Activated B cell treated with CpG ODN at 0.5 μM for 24 hours (primary cell): Measurements from ENCODE around the gene MAPKAPK2. TPM values are rescaled to one million over a fixed set of nuclear protein-coding genes. Genes with fewer than 3 reads are reported as not detected.
A peak's percentile ranks its signal among the peaks of the same experiment; 100 is the strongest.

Experiments used
- ATAC-seq: fragments of 200-7000 bp; cut with Tn5 transposase; one replicate; pipeline ENCODE4 v1.10.0; 2021; ENCODE audit warnings: low read depth, mild to moderate bottlenecking, moderate library complexity
- CTCF ChIA-PET: fragments of 350-600 bp; sonication (Branson Sonifier 250); formaldehyde crosslinking; loops from one replicate; lab custom pipeline; 2021; ENCODE audit warnings: antibody characterized with exemption; lab: Charles Lee
- POLR2A ChIA-PET: fragments of 350-600 bp; sonication (Branson Sonifier 250); formaldehyde crosslinking; loops from one replicate; lab custom pipeline; 2021; ENCODE audit warnings: antibody characterized with exemption; lab: Charles Lee
- DNase-seq: peaks from one replicate; pipeline ENCODE4 v3.0.0; 2022
- H3K27ac Mint-ChIP-seq: one replicate; pipeline ENCODE4 v1.8.0; 2020; ENCODE audit warnings: mixed read lengths
- H3K27me3 Mint-ChIP-seq: one replicate; pipeline ENCODE4 v1.8.0; 2021; ENCODE audit warnings: mixed read lengths
- H3K36me3 Mint-ChIP-seq: one replicate; pipeline ENCODE4 v1.8.0; 2021; ENCODE audit warnings: low read depth, mixed read lengths
- H3K4me1 Mint-ChIP-seq: one replicate; pipeline ENCODE4 v1.8.0; 2021; ENCODE audit warnings: mixed read lengths
- H3K4me3 Mint-ChIP-seq: one replicate; pipeline ENCODE4 v1.8.0; 2020; ENCODE audit warnings: mild to moderate bottlenecking, mixed read lengths
- H3K9me3 Mint-ChIP-seq: one replicate; pipeline ENCODE4 v1.8.0; 2020; ENCODE audit warnings: mixed read lengths
- CTCF ChIP-seq: fragments of 200-600 bp; IDR thresholded peaks from one replicate; pipeline ENCODE4 v1.8.0; 2022; ENCODE audit warnings: antibody characterized with exemption, mild to moderate bottlenecking
- intact Hi-C: fragments of 100-400 bp; cut with micrococcal nuclease; formaldehyde crosslinking; loops from one replicate; pipeline ENCODE4 v1.15.1; 2024
- total RNA-seq: library from RNA; stranded (reverse); gene quantifications from 2 replicates; pipeline ENCODE4 v1.2.3, GENCODE V29; 2022

Gene MAPKAPK2
- total RNA-seq, 1 donor from 2014 or later: 72.1 TPM

GRCh38 chr1:206729050-206729449 is 44.3 kb downstream of the MAPKAPK2 start:
- intact Hi-C loops: loop anchor here (5.0 kb wide), 1 partner anchor 348 kb away; no protein-coding TSS in a partner anchor
- no peak for TF ChIP-seq CTCF
- no peak for ATAC-seq
- Mint-ChIP-seq H3K36me3 (peaks cover 52% of the 10 kb centered on the region), H3K4me1 (peaks cover 33% of the 10 kb centered on the region), H3K4me3 (no peak overlapping the region), H3K27me3 (no peaks in the 10 kb centered on the region), H3K27ac (no peak overlapping the region), H3K9me3 (no peaks in the 10 kb centered on the region)
- no peak for DNase-seq
- CTCF ChIA-PET: interaction anchor here (1.7 to 6.7 kb wide), 5 partner anchors 64 to 253 kb away, joined by 6 to 60 read pairs (median 40); no protein-coding TSS in a partner anchor
- POLR2A ChIA-PET: no interaction called here

- ChIA-PET CTCF (interaction anchor here (1.4 to 5.8 kb wide), 3 partner anchors 65 to 183 kb away, joined by 3 to 40 read pairs (median 6); no protein-coding TSS in a partner anchor), POLR2A (interaction anchor here (1.6 kb wide), 1 partner anchor 10 kb away, joined by 5 read pairs; no protein-coding TSS in a partner anchor)
- H3K4me3 Mint-ChIP-seq: no peak overlapping the region
- intact Hi-C loops: loop anchor here (5.0 kb wide), 1 partner anchor 348 kb away; no protein-coding TSS in a partner anchor
- no peak overlapping the region for H3K27ac Mint-ChIP-seq
- DNase-seq (no peak), ATAC-seq (no peak)
- no peaks in the 10 kb centered on the region for H3K9me3 Mint-ChIP-seq
- TF ChIP-seq CTCF: no peak
- no peaks in the 10 kb centered on the region for H3K27me3 Mint-ChIP-seq
- peaks cover 55% of the 10 kb centered on the region for H3K36me3 Mint-ChIP-seq
- H3K4me1 Mint-ChIP-seq: peaks cover 32% of the 10 kb centered on the region
These were observed 44.8 kb downstream of the MAPKAPK2 start for GRCh38 chr1:206729507-206729906.

GRCh38 chr1:206732508-206732907 is 47.8 kb downstream of the MAPKAPK2 start:
- Mint-ChIP-seq H3K4me1 (peaks cover 26% of the 10 kb centered on the region), H3K9me3 (no peaks in the 10 kb centered on the region), H3K36me3 (peaks cover 68% of the 10 kb centered on the region), H3K27me3 (no peaks in the 10 kb centered on the region), H3K4me3 (no peak overlapping the region), H3K27ac (no peak overlapping the region)
- DNase-seq: no peak
- TF ChIP-seq CTCF: no peak
- intact Hi-C loops: no loop called here
- POLR2A ChIA-PET: interaction anchor here (0.5 kb wide), 1 partner anchor 13 kb away, joined by 4 read pairs; no protein-coding TSS in a partner anchor
- CTCF ChIA-PET: interaction anchor here (3.5 to 7.6 kb wide), 4 partner anchors 36 to 181 kb away, joined by 31 to 252 read pairs (median 88); partner anchors contain the start of gene IL19
- no peak for ATAC-seq

- ChIA-PET CTCF (interaction anchor here (2.2 to 7.6 kb wide), 7 partner anchors 35 to 249 kb away, joined by 14 to 252 read pairs (median 49); partner anchors contain the start of gene IL19), POLR2A (interaction anchor here (1.3 kb wide), 1 partner anchor 179 kb away, joined by 4 read pairs; no protein-coding TSS in a partner anchor)
- Mint-ChIP-seq H3K27me3 (no peaks in the 10 kb centered on the region), H3K27ac (no peak overlapping the region), H3K4me1 (peaks cover 31% of the 10 kb centered on the region), H3K36me3 (peaks cover 68% of the 10 kb centered on the region), H3K9me3 (no peaks in the 10 kb centered on the region), H3K4me3 (no peak overlapping the region)
- DNase-seq (no peak), ATAC-seq (no peak)
- intact Hi-C loops: no loop called here
- TF ChIP-seq CTCF: no peak
These were observed 48.3 kb downstream of the MAPKAPK2 start for GRCh38 chr1:206732992-206733391.

GRCh38 chr1:206734499-206735142 is 49.9 kb downstream of the MAPKAPK2 start:
- TF ChIP-seq CTCF: peak; percentile 41
- no peaks in the 10 kb centered on the region for H3K9me3 Mint-ChIP-seq
- CTCF ChIA-PET: interaction anchor here (0.6 to 7.6 kb wide), 49 partner anchors 8 to 247 kb away, joined by 3 to 252 read pairs (median 5); partner anchors contain the start of genes DYRK3, FCMR, IL19 and IL20
- POLR2A ChIA-PET: interaction anchor here (0.6 to 2.6 kb wide), 13 partner anchors 35 to 248 kb away, joined by 3 to 18 read pairs (median 4); partner anchors contain the start of gene IL19
- intact Hi-C loops: loop anchor here (1.0 to 2.0 kb wide), 6 partner anchors 74 to 248 kb away; partner anchors contain the start of gene IL20
- H3K27me3 Mint-ChIP-seq: no peaks in the 10 kb centered on the region
- peaks cover 57% of the 10 kb centered on the region for H3K36me3 Mint-ChIP-seq
- H3K4me1 Mint-ChIP-seq: peaks cover 43% of the 10 kb centered on the region
- H3K27ac Mint-ChIP-seq: peak overlapping the region; percentile 24
- no peak overlapping the region for H3K4me3 Mint-ChIP-seq
- peak; percentile 69 for ATAC-seq
- DNase-seq: peak; percentile 74
